Measurements from ENCODE around the gene ZNF215. TPM values are rescaled to one million over a fixed set of nuclear protein-coding genes. Genes with fewer than 3 reads are reported as not detected.
"Not testable (repeated sequence)": the region's sequence is repeated elsewhere in the genome, so short reads cannot be mapped to it uniquely, and the experiment has no call there.

Gene ZNF215
- total RNA-seq, 6 experiments from 2014 or later, result 4.7 to 6.5 (median 5.6) TPM

DNA sequence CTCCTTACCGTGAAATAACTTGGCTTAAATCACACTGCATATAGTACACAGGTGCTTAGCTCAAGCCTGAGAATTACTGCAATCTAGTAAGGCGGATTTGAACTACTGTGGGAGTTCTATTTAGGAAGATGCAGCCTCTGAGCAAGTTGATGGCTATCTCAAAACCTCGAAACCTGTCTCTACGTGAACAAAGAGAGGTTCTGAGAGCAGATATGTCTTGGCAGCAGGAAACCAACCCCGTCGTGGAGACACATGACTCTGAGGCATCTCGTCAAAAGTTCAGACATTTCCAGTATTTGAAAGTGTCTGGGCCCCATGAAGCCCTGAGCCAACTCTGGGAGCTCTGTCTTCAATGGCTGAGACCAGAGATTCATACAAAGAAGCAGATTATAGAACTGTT lies 5.9 kb downstream of the ZNF215 start:
- Mint-ChIP-seq H3K27ac (no peak overlapping the region), H3K4me1 (ENCODE audit: low read depth) (peaks cover 15% of the 10 kb centered on the region), H3K4me3 (no peak overlapping the region), H3K27me3 (ENCODE audit: insufficient read depth) (no peaks in the 10 kb centered on the region), H3K9me3 (no peaks in the 10 kb centered on the region), H3K36me3 (ENCODE audit: low read depth) (peaks cover 18% of the 10 kb centered on the region)
- no peak for DNase-seq
- TF ChIP-seq, protein P1, sequence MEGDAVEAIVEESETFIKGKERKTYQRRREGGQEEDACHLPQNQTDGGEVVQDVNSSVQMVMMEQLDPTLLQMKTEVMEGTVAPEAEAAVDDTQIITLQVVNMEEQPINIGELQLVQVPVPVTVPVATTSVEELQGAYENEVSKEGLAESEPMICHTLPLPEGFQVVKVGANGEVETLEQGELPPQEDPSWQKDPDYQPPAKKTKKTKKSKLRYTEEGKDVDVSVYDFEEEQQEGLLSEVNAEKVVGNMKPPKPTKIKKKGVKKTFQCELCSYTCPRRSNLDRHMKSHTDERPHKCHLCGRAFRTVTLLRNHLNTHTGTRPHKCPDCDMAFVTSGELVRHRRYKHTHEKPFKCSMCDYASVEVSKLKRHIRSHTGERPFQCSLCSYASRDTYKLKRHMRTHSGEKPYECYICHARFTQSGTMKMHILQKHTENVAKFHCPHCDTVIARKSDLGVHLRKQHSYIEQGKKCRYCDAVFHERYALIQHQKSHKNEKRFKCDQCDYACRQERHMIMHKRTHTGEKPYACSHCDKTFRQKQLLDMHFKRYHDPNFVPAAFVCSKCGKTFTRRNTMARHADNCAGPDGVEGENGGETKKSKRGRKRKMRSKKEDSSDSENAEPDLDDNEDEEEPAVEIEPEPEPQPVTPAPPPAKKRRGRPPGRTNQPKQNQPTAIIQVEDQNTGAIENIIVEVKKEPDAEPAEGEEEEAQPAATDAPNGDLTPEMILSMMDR (IDR thresholded peaks at IDR 0.05), result no peak

DNA sequence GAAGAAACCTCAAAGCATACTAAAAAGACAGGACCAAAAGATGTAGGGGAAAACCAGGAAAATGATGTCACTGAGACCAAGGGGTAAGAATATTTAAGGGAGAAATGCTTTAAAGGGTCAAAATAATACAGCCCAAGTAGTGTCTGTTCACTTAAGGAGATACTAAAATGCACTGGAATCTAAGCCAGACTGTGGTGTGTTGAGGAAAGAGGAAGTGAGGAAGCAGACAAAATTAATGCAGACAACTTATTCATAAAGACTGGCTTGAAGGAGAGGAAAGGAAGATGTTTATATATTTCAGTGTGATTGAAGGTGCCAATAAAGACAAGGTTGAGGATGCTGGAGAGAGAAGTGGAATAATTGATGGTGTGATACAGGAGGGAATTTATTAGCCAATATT lies 15.7 kb downstream of the ZNF215 start:
- H3K9me3 Mint-ChIP-seq, result no peaks in the 10 kb centered on the region
- no peak for DNase-seq
- H3K4me1 Mint-ChIP-seq (ENCODE audit: low read depth), result no peaks in the 10 kb centered on the region
- TF ChIP-seq, protein P1 (IDR thresholded peaks at IDR 0.05), result no peak
- no peaks in the 10 kb centered on the region for H3K27me3 Mint-ChIP-seq (ENCODE audit: insufficient read depth)
- H3K36me3 Mint-ChIP-seq (ENCODE audit: low read depth), result peaks cover 8% of the 10 kb centered on the region; the same call in 1 of the 2 replicates
- H3K4me3 Mint-ChIP-seq, result no peak overlapping the region
- H3K27ac Mint-ChIP-seq, result no peak overlapping the region

DNA sequence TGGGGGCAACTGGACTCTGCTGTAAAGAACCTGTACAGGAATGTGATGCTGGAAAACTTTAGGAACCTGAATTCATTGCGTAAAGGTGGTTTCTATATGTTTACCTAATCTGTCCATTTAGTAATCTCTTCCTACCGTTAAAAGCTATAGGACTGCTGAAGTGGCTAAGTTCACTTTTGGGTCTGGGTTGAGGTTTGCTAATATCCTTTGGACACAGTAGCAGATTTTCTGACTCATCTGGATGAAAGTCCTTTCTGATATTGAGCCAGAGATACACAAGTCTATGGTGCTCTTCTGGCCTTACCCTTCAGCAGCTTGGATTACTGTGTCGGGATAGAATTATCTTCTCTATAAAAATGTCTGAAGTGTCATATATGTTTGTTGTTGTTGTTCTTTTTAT lies 16.9 kb downstream of the ZNF215 start:
- no peaks in the 10 kb centered on the region for H3K9me3 Mint-ChIP-seq
- no peak overlapping the region for H3K4me3 Mint-ChIP-seq
- TF ChIP-seq, protein P1 (IDR thresholded peaks at IDR 0.05), result no peak
- H3K36me3 Mint-ChIP-seq (ENCODE audit: low read depth), result peaks cover 12% of the 10 kb centered on the region
- H3K4me1 Mint-ChIP-seq (ENCODE audit: low read depth), result no peaks in the 10 kb centered on the region
- no peaks in the 10 kb centered on the region for H3K27me3 Mint-ChIP-seq (ENCODE audit: insufficient read depth)
- H3K27ac Mint-ChIP-seq, result no peak overlapping the region
- no peak for DNase-seq

- H3K4me1 Mint-ChIP-seq (ENCODE audit: low read depth); H3K4me3 Mint-ChIP-seq; DNase-seq; H3K9me3 Mint-ChIP-seq; H3K27ac Mint-ChIP-seq; H3K27me3 Mint-ChIP-seq (ENCODE audit: insufficient read depth): not testable (repeated sequence)
- peaks cover 29% of the 10 kb centered on the region for H3K36me3 Mint-ChIP-seq (ENCODE audit: low read depth)
Observed at GRCh38 chr11:6954248-6954647, 28.0 kb downstream of the ZNF215 start.

GRCh38 chr11:6962141-6962540 lies 35.9 kb downstream of the ZNF215 start:
- no peaks in the 10 kb centered on the region for H3K27me3 Mint-ChIP-seq (ENCODE audit: insufficient read depth)
- no peak overlapping the region for H3K4me3 Mint-ChIP-seq
- DNase-seq, result no peak
- H3K4me1 Mint-ChIP-seq (ENCODE audit: low read depth), result peaks cover 8% of the 10 kb centered on the region; the same call in 1 of the 2 replicates
- TF ChIP-seq, protein P1 (IDR thresholded peaks at IDR 0.05), result no peak
- H3K9me3 Mint-ChIP-seq, result no peaks in the 10 kb centered on the region
- H3K36me3 Mint-ChIP-seq (ENCODE audit: low read depth), result peaks cover 11% of the 10 kb centered on the region
- H3K27ac Mint-ChIP-seq, result no peak overlapping the region

DNA sequence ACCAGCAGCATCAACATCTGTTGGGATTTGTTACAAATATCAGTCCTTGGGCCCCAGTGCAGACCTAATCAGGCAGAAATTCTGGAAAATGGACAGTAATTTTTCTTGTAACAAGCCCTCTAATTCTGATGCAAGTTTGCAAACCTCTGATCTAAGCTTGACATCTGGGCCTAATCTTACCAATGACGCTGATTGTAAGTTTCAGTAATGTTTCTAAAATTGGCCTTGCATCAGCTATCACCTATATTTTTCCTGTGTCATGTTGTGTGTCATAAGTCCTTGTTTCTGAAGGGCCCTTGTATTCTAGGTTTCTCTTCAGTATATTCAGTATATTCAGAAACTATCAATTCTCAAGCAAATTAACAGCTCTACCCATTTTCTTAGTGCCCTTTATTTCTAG lies 36.4 kb downstream of the ZNF215 start:
- TF ChIP-seq, protein P1 (IDR thresholded peaks at IDR 0.05), result no peak
- H3K27me3 Mint-ChIP-seq (ENCODE audit: insufficient read depth), result no peaks in the 10 kb centered on the region; the same call in 1 of the 2 replicates
- no peak overlapping the region for H3K4me3 Mint-ChIP-seq
- H3K27ac Mint-ChIP-seq, result no peak overlapping the region
- H3K4me1 Mint-ChIP-seq (ENCODE audit: low read depth), result peaks cover 9% of the 10 kb centered on the region
- no peak for DNase-seq
- H3K36me3 Mint-ChIP-seq (ENCODE audit: low read depth), result peaks cover 9% of the 10 kb centered on the region
- no peaks in the 10 kb centered on the region for H3K9me3 Mint-ChIP-seq
